Thoracic aorta (tissue), 2 donors: ENCODE data around the gene ALG3. TPM values are rescaled to one million over a fixed set of nuclear protein-coding genes. Genes with fewer than 3 reads are reported as not detected.

Experiments used
- ATAC-seq: fragments of 150-250 bp; one replicate; pipeline ENCODE4 v1.8.0; 2017; ENCODE audit warnings: low read depth; ENCODE audit not compliant: insufficient number of reproducible peaks, low FRiP score
- DNase-seq: peaks from one replicate; pipeline ENCODE4 v3.0.0-alpha.2; 2020; ENCODE audit warnings: low spot score
- H3K27ac ChIP-seq, 2 donors: fragments of 200-600 bp; sonication (generic); 1 replicate in 1 of 2; 2 replicates in 1 of 2; pipeline ENCODE4 v1.5.1; 2016; ENCODE audit warnings: mild to moderate bottlenecking in 2 of 2, moderate library complexity in 2 of 2
- H3K27me3 ChIP-seq: fragments of 200-600 bp; sonication (generic); replicated peaks from 2 replicates; pipeline ENCODE4 v1.6.0; 2016; ENCODE audit warnings: mild to moderate bottlenecking; ENCODE audit not compliant: insufficient read depth
- H3K36me3 ChIP-seq: fragments of 200-600 bp; sonication (generic); one replicate; pipeline ENCODE4 v1.5.1; 2016
- H3K4me1 ChIP-seq, 2 donors: fragments of 200-600 bp; sonication (generic); 1 replicate in 1 of 2; 2 replicates in 1 of 2; pipeline versions ENCODE4 v1.5.1 to v1.6.0; 2016; ENCODE audit warnings: low read depth in 2 of 2, mild to moderate bottlenecking in 1 of 2; ENCODE audit not compliant: control insufficient read depth in 1 of 2
- H3K4me3 ChIP-seq: fragments of 200-600 bp; sonication (generic); 2 replicates; pipeline ENCODE4 v1.5.1; 2016; ENCODE audit warnings: mild to moderate bottlenecking
- H3K9me3 ChIP-seq: fragments of 200-600 bp; sonication (generic); 2 replicates; pipeline ENCODE4 v1.5.1; 2016
- total RNA-seq, 2 donors: library from RNA; depleted of rRNA; stranded (reverse); fragments of >200 nt; gene quantifications; one replicate each; pipeline versions ENCODE4 v1.1.0 to v1.2.3, GENCODE V29; 2016
- TF ChIP-seq, protein P1 (sequence below): fragments of 200-600 bp; sonication (generic); IDR thresholded peaks from one replicate; pipeline ENCODE4 v1.5.1; 2019; ENCODE audit warnings: antibody characterized with exemption

ALG3 gene
- total RNA-seq, 2 donors from 2014 or later, result 52.0 to 55.0 TPM

DNA sequence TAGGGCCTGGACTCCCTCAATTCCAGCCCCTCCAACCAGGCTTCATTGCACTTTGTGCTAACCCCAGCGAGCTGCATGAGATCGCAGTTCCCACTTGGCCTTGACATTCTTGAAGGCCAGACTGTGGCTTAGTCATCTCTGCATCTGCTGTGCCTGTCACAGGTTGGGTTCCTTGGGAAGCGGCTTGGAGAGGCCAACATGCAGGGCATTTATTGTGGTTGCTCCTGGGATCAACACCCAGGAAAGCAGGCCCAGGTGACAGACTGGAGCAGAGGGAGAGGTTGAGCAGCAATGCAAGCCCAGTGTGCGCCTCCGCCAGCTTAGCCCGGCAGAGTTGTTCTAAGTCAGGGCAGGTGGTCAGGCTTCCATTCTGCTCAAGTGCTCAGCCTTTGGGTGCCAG is 52.2 kb downstream of the ALG3 start:
- H3K27ac ChIP-seq, result no peak overlapping the region
- no peak overlapping the region for H3K4me3 ChIP-seq
- no peaks in the 10 kb centered on the region for H3K4me1 ChIP-seq
- H3K36me3 ChIP-seq, result peaks cover 33% of the 10 kb centered on the region
- no peaks in the 10 kb centered on the region for H3K27me3 ChIP-seq
- H3K9me3 ChIP-seq, result no peaks in the 10 kb centered on the region
- ATAC-seq (no peak), DNase-seq (no peak)
- TF ChIP-seq, protein P1, sequence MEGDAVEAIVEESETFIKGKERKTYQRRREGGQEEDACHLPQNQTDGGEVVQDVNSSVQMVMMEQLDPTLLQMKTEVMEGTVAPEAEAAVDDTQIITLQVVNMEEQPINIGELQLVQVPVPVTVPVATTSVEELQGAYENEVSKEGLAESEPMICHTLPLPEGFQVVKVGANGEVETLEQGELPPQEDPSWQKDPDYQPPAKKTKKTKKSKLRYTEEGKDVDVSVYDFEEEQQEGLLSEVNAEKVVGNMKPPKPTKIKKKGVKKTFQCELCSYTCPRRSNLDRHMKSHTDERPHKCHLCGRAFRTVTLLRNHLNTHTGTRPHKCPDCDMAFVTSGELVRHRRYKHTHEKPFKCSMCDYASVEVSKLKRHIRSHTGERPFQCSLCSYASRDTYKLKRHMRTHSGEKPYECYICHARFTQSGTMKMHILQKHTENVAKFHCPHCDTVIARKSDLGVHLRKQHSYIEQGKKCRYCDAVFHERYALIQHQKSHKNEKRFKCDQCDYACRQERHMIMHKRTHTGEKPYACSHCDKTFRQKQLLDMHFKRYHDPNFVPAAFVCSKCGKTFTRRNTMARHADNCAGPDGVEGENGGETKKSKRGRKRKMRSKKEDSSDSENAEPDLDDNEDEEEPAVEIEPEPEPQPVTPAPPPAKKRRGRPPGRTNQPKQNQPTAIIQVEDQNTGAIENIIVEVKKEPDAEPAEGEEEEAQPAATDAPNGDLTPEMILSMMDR, result no peak

DNA sequence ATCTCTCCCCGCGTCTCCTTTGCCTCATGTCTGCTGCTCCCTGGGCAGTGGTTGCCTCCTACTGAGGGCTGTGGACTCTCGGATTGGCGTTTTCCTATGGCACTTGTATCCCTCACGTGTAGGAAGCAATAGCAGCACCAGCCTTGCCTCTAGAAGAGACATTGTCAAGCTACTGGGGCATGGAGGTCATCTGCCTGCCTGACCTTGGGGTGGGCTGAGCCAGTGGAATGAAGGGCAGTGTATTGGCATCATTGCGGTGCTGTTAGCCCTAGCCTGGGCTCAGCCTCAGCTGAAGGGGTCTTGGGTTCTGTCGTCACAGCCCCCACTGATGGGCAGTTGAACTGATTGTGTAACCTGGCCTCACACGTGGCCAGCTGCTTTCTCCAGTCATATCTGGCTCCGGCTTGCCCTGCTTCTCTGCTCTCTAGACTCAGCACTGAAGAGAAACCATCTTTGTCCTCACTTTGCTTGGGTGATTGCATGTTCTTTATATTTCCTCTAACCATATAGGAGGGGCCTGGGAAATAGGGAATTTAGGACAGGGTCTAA is 54.7 kb downstream of the ALG3 start:
- H3K27me3 ChIP-seq, result no peaks in the 10 kb centered on the region
- H3K27ac ChIP-seq, result no peak overlapping the region
- no peaks in the 10 kb centered on the region for H3K4me1 ChIP-seq
- ATAC-seq (no peak), DNase-seq (no peak)
- peaks cover 58% of the 10 kb centered on the region for H3K36me3 ChIP-seq
- no peaks in the 10 kb centered on the region for H3K9me3 ChIP-seq
- TF ChIP-seq, protein P1, result no peak
- H3K4me3 ChIP-seq, result no peak overlapping the region

DNA sequence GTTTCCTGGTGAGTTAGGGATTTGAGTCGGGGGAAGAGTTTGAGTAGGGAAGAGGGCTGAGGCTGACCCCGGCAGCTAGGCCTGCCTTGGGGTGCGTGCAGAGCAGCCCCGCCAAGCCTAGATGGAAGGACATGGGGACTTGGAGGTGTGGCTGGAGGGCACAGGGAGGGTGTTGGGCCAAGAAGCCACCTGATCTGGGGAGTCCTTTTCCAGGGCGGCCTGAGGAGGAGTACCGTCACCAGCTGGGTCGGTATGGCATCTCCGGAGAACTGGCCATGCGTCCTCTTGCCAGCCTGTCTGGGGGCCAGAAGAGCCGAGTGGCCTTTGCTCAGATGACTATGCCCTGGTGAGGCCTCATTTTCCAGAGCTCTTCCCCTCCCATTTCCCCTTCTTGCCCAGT is 55.9 kb downstream of the ALG3 start:
- peaks cover 67% of the 10 kb centered on the region for H3K36me3 ChIP-seq
- no peak overlapping the region for H3K4me3 ChIP-seq
- no peak overlapping the region for H3K27ac ChIP-seq
- no peaks in the 10 kb centered on the region for H3K9me3 ChIP-seq
- TF ChIP-seq, protein P1, result no peak
- no peak for ATAC-seq
- no peak for DNase-seq
- no peaks in the 10 kb centered on the region for H3K27me3 ChIP-seq
- H3K4me1 ChIP-seq, result peaks cover 0 to 3% of the 10 kb centered on the region in 2 donors

Other genes with a start within 250 kb of the ALG3 start
- 10 to 100 TPM; 20.8 to 26.2 TPM for gene ABCC5, start 231.1 kb downstream of the ALG3 start, total RNA-seq
- not detected for gene HTR3D, start 217.2 kb downstream of the ALG3 start, total RNA-seq
- not detected for gene HTR3C, start 195.9 kb downstream of the ALG3 start, total RNA-seq
- not detected for gene HTR3E, start 151.9 kb downstream of the ALG3 start, total RNA-seq
- 10 to 100 TPM; 38.7 to 39.7 TPM for gene EIF2B5, start 113.6 kb downstream of the ALG3 start, total RNA-seq
- gene DVL3, start 93.6 kb downstream of the ALG3 start, total RNA-seq, result 100 to 1,000 TPM in 1 of 2 donors, 10 to 100 TPM in 1; 50.5 to 102 TPM
- 100 to 1,000 TPM; 194 to 203 TPM for gene AP2M1, start 74.1 kb downstream of the ALG3 start, total RNA-seq
- 10 to 100 TPM; 50.2 to 62.1 TPM for gene ABCF3, start 62.8 kb downstream of the ALG3 start, total RNA-seq
- gene VWA5B2, start 19.4 kb downstream of the ALG3 start, total RNA-seq, result not detected
- gene EEF1AKMT4, start 710 bp upstream of the ALG3 start, total RNA-seq, result 1 to 10 TPM; 3.8 to 4.0 TPM
- not detected for gene CAMK2N2, start 12.6 kb upstream of the ALG3 start, total RNA-seq
- not detected for gene ECE2, start 27.1 kb upstream of the ALG3 start, total RNA-seq
- 100 to 1,000 TPM; 160 to 213 TPM for gene PSMD2, start 50.3 kb upstream of the ALG3 start, total RNA-seq
- 100 to 1,000 TPM; 254 to 334 TPM for gene EIF4G1, start 65.6 kb upstream of the ALG3 start, total RNA-seq
- gene FAM131A, start 88.6 kb upstream of the ALG3 start, total RNA-seq, result 10 to 100 TPM; 55.4 to 91.8 TPM
- gene CLCN2, start 112.6 kb upstream of the ALG3 start, total RNA-seq, result 1 to 10 TPM; 4.3 to 8.0 TPM
- 10 to 100 TPM; 49.5 to 53.7 TPM for gene POLR2H, start 112.7 kb upstream of the ALG3 start, total RNA-seq
- 1 to 10 TPM in 1 of 2 donors, not detected in 1; 1.1 TPM for gene THPO, start 129.2 kb upstream of the ALG3 start, total RNA-seq
- gene CHRD, start 131.1 kb upstream of the ALG3 start, total RNA-seq, result 10 to 100 TPM; 19.5 to 21.7 TPM